SIG-M5 (cell line): Measurements from ENCODE around the gene HTR6.
"Not testable (repeated sequence)": the region's sequence is repeated elsewhere in the genome, so short reads cannot be mapped to it uniquely, and the experiment has no call there.

ENCODE experiments used
- DNase-seq: peaks from one replicate; lab custom pipeline; 2025; lab: John Stamatoyannopoulos, UW

Gene HTR6

GRCh38 chr1:19639228-19639627 is 25.4 kb upstream of the HTR6 start:
- DNase-seq = not testable (repeated sequence)

GRCh38 chr1:19639999-19640362 is 24.7 kb upstream of the HTR6 start:
- no peak for DNase-seq

DNA sequence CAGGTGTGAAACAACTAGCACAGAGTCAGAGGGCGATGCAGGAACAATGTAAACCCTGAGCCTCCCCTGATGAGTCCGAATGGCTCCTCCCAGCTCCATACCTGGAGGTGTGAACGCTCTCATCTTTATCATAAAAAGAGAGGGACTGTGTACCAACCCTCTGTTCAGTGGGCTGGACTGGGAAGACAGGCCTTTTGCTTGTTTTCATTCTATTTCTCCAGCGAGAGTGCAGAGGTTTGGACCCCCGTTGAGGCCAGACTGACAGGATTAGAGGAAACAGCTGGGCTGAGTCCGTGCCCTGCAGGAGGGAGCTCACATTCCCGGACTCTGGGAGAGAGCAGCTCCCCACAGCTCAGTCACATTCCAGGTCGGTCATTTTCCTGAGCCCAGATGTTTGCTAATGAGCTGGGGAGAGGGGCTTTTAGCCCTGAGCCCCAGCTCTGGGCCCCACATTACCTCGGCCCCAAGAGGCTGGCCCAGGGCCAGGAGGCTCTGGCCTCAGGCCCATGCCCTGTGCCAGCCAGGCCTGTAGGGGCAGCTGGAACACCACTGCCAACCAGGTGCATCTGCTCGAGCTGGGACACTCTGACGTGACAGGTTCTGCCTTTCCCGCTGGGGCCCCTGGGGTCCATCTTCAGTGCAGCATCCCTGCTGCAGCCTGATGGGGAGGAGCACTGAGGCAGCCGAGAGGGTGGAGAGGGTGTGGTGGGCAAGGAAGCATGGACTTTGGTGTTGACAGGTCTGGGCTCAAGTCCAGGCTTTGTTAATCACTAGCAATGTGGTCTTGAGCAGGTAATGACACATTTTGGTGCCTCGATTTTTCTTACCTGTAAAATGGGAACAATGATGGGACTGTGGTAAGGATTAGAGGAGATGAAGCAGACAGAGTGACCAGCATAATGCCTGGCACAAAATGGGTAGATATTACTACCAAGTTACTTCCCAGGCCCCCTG is 24.0 kb upstream of the HTR6 start:
- DNase-seq = no peak

DNA sequence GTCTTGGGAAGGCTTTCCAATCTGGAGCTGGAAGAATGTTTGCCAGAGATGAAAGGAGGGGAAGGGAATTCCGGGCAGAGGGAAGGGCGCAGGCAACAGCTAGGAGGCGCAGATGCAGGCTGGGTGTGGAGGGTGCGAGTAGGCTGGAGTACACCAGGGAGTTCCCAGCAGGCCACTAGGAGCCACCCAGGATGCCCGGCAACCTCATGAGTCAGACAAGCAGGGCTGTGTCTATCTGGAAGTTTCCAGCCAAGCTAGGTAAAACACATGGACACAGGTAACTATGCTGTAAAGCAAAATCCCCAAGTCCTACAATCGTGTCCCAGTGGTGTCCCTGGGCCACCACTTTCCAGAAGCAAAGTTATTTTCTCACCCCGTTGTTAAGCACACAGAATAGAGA is 21.6 kb upstream of the HTR6 start:
- no peak for DNase-seq

DNA sequence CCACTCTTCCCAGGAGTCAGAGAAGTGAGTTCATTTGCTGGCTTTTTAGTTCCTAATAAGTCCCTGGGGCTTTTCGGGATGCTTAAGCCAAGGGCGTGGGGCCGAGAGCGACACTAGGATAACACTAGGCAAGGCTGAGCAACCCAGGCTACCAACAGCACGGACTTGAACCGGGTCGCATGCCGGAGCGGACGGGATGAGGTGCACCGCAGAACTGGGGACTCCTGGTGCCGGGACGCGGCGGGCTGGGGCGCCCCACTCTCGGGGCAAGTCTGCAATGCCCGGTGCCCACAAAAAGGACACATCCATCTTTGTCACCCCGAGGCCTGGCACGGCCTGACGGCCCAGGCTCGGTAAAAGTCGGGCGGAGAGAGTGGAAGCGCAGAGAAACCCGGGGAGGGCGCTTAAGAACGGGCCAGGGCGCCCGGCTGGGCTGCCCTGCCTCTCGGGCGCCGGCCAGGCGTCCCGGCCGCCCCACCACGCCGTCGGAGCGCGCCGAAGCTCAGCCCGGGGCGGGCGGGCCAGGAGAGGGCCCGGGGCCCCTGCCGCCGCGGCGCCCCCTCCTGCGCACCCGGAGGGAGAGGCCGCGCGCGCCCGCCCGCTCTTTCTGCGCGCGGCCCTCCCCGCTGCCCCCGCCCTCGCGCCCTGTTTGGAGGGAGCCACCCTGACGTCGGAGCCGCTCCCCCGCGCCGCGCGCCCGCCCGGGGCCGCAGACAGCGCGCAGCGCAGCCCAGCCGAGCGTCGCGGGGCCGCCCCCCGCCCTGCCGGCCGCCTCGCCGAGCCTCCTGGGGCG is 20.9 kb upstream of the HTR6 start, which contains the start of gene NBL1:
Gene NBL1 (plus strand): TSS at position 710 of the 793 bp plus-strand sequence. CDS start 10,720 bp downstream, outside the sequence.
- no peak for DNase-seq

DNA sequence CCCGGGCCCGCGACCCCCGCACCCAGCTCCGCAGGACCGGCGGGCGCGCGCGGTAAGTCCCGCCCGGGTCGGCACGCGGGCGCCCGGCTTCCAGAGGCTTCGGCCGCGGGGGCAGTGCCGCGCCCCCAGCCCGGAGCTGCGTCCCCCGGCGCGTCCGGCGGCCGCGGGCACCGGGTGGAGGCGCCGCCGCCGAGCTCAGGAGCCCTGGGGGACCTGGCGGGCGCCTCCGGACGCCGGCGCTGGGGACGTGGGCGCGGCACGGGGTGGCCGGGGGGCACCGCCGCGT is 20.3 kb upstream of the HTR6 start:
- DNase-seq = no peak

- DNase-seq = no peak
Observed at GRCh38 chr1:19644681-19645410, 19.8 kb upstream of the HTR6 start.

- no peak for DNase-seq
Observed at GRCh38 chr1:19645411-19646251, 19.0 kb upstream of the HTR6 start.

- DNase-seq = no peak
Observed at GRCh38 chr1:19646377-19647319, 18.0 kb upstream of the HTR6 start.

- DNase-seq = no peak
Observed at GRCh38 chr1:19647643-19648042, 17.0 kb upstream of the HTR6 start.

- DNase-seq = no peak
Observed at GRCh38 chr1:19648239-19648638, 16.4 kb upstream of the HTR6 start.

DNA sequence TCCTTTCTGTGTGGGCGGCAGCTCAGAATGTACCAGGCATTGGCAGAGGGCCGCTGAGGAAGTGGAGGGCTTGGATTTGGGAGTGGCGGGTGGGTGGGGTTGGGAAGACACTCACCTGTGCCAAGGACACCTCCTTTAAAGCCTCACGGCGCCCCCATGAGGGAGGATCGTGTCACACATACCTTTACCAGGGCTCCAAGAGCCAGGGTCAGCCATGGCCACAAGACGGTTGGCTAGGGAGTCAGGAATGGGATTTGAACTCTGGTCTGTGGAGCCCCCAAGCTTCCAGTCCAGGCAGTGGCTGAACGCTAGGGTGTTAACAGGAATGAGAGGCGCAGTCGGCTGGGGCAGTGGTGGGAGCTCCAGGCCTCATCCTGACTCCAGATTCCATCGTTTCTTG is 16.0 kb upstream of the HTR6 start:
- no peak for DNase-seq

DNA sequence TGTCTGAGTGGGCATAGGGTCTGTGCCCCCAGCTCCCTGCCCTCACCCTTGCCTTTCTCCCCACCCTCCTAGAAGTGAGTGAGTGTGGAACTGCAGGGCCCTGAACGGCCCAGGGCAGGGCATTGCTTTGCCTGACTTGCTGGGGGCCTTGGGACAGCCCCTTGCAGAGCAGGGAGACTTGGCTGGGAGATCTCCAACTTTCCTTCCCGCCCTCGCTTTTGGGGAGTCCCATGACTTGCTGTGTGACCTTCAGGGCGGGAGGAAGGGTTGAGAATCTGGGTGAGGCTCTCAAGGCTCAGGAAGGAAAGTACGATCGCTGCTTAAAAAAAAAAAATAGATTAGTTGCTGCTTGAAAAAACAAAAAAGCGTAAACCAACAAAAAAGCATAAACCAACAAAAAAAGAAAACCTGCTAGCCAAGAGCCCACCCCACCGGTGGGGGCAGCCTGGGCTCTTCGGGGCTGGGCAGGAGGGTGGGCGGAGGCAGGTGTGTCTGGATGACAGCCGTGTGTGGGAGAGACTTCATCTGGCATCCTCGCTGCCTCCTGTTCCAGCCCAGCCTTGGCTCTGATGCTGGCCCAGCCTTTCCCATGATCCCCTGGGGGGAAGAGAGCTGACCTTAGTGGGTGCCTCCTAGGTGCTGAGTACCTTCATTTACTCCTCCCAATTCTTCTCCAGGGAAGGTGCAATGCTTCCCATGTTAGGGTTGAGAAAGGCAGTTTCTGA is 14.1 kb upstream of the HTR6 start:
- no peak for DNase-seq

DNA sequence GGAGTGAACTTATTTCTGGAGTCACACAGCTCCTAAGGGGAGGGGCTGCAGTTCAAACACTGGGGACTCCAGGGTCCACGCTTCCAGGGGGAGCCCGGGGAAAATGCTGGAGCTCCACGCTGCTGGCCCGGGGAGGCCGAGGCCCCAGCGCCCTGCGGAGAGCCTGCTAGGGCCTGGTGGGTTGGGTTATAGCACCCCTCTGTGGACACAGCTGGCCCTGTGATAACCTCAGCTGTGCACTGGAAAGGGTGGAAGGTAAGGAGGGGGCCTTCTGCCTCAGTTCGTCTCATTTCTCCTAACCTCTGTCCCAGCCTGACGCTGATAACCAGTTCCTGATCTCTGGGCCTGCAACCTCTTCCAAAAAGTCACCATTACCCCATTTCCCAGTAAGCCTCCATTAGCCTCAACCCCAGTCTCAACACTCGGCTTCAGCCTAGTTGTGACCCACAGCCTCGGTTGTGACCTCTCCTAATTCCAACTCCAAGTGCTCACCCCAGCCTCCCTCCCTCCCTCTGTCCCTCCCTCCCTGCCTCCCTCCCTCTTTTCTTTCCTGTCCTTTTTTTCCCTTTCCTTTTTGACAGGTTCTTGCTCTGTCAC is 13.4 kb upstream of the HTR6 start:
- DNase-seq = no peak

DNA sequence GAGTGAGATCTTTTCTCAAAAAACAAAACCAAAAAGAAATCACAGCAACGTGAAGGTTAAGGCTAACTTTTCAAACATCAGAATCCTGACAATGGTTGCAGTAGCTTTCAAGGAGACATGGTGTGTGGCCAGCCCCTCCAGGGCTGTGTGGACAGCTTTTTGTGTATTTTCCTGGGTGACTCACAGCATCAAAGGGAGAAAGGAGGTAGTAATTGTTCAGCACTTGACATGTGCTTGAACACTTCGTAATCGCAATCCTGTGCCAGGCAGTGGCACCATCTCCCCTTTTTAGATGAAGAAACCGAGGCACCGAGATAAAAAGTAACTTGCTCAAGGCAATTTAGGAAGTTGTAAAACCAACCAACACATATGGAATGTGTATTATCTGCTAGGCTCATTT is 10.3 kb upstream of the HTR6 start:
- DNase-seq = no peak

- DNase-seq = no peak
Observed at GRCh38 chr1:19654886-19655717, 9.6 kb upstream of the HTR6 start.

DNA sequence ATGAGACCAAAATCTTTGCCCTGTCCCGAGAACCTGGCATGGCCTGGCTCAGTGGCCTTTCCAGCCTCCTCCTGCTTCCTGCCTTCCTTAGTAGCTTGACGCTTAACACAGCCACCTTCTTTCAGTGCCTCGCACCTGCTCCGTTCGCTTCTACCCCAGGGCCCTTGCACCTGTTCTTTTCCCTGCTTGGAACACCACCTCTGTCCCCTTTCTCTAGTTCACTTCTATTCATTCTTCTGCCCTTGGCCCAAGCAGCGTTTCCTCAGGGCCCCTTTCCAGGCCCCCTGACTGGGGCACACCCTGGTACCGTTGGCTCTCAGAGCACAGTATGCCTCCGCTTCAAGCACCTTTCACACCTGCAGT is 9.0 kb upstream of the HTR6 start:
- no peak for DNase-seq

GRCh38 chr1:19656134-19656779 is 8.4 kb upstream of the HTR6 start:
- DNase-seq = no peak
